ENCODE results near the gene SLC9C2. TPM values are rescaled to one million over a fixed set of nuclear protein-coding genes. Genes with fewer than 3 reads are reported as not detected.
"Not testable (repeated sequence)": the region's sequence is repeated elsewhere in the genome, so short reads cannot be mapped to it uniquely, and the experiment has no call there.

Gene SLC9C2
- total and polyA plus RNA-seq, 8 donors: 2.6 TPM; not detected in 7

- H3K9me3 ChIP-seq: peaks cover 0 to 12% (median 3%) of the 10 kb centered on the region in 4 donors
- no peak overlapping the region for H3K4me3 ChIP-seq
- DNase-seq: peak in 1 of 2 donors; percentile 9
- no peaks in the 10 kb centered on the region for H3K27me3 ChIP-seq
- H3K4me1 ChIP-seq: peaks cover 22 to 49% (median 39%) of the 10 kb centered on the region in 4 donors
- no peak for TF ChIP-seq POLR2AphosphoS5 (IDR thresholded peaks at IDR 0.05)
- TF ChIP-seq CTCF (IDR thresholded peaks at IDR 0.05): no peak
- TF ChIP-seq EP300 (IDR thresholded peaks at IDR 0.05): no peak
- no peak for TF ChIP-seq POLR2A (IDR thresholded peaks at IDR 0.05)
- H3K36me3 ChIP-seq: peaks cover 0 to 4% (median 0%) of the 10 kb centered on the region in 4 donors
- 27 to 42% (median 34%) methylated on average over 2 of the region's 2 CpGs for WGBS, 5 donors
- intact Hi-C loops (cut with DNase I; ENCODE audit: low total_unique reads): no loop called here
- peak overlapping the region; percentile 17 to 99 (median 97) for H3K27ac ChIP-seq
Measured at GRCh38 chr1:173473599-173474011, 129.3 kb downstream of the SLC9C2 start.

- peaks cover 15 to 33% (median 26%) of the 10 kb centered on the region in 4 donors for H3K4me1 ChIP-seq
- TF ChIP-seq POLR2AphosphoS5 (IDR thresholded peaks at IDR 0.05) (no peak), EP300 (IDR thresholded peaks at IDR 0.05) (no peak), POLR2A (IDR thresholded peaks at IDR 0.05) (no peak), CTCF (IDR thresholded peaks at IDR 0.05) (no peak)
- H3K9me3 ChIP-seq: peaks cover 0 to 12% (median 3%) of the 10 kb centered on the region in 4 donors
- peaks cover 0 to 11% (median 0%) of the 10 kb centered on the region in 4 donors for H3K36me3 ChIP-seq
- WGBS, 5 donors: 91 to 97% (median 94%) methylated on average over 4 of the region's 4 CpGs
- DNase-seq: no peak
- no peak overlapping the region for H3K27ac ChIP-seq
- intact Hi-C loops (cut with DNase I; ENCODE audit: low total_unique reads): no loop called here
- H3K27me3 ChIP-seq: no peaks in the 10 kb centered on the region
- H3K4me3 ChIP-seq: no peak overlapping the region
Measured at GRCh38 chr1:173470608-173471007, 132.3 kb downstream of the SLC9C2 start.

GRCh38 chr1:173469656-173470055 lies 133.2 kb downstream of the SLC9C2 start:
- Histone ChIP-seq H3K4me1 (peaks cover 9 to 23% (median 17%) of the 10 kb centered on the region in 4 donors), H3K4me3 (no peak overlapping the region), H3K27ac (no peak overlapping the region), H3K9me3 (peaks cover 0 to 12% (median 3%) of the 10 kb centered on the region in 4 donors), H3K27me3 (no peaks in the 10 kb centered on the region), H3K36me3 (peaks cover 0 to 11% (median 0%) of the 10 kb centered on the region in 4 donors)
- 83 to 92% (median 90%) methylated on average over 3 of the region's 3 CpGs for WGBS, 5 donors
- DNase-seq: no peak
- intact Hi-C loops (cut with DNase I; ENCODE audit: low total_unique reads): no loop called here
- TF ChIP-seq POLR2A (IDR thresholded peaks at IDR 0.05) (no peak), EP300 (IDR thresholded peaks at IDR 0.05) (no peak), POLR2AphosphoS5 (IDR thresholded peaks at IDR 0.05) (no peak), CTCF (IDR thresholded peaks at IDR 0.05) (no peak)

- Histone ChIP-seq H3K4me1 (peaks cover 0 to 2% (median under 1%) of the 10 kb centered on the region in 4 donors), H3K36me3 (peaks cover 0 to 11% (median under 1%) of the 10 kb centered on the region in 4 donors), H3K9me3 (peaks cover 0 to 18% (median 7%) of the 10 kb centered on the region in 4 donors), H3K27ac (no peak overlapping the region), H3K27me3 (no peaks in the 10 kb centered on the region), H3K4me3 (no peak overlapping the region)
- WGBS, 5 donors: 93 to 97% (median 94%) methylated on average over 4 of the region's 4 CpGs
- DNase-seq: no peak
- TF ChIP-seq POLR2AphosphoS5 (IDR thresholded peaks at IDR 0.05) (no peak), POLR2A (IDR thresholded peaks at IDR 0.05) (no peak), EP300 (IDR thresholded peaks at IDR 0.05) (no peak), CTCF (IDR thresholded peaks at IDR 0.05) (no peak)
- intact Hi-C loops (cut with DNase I; ENCODE audit: low total_unique reads): no loop called here
Measured at GRCh38 chr1:173467426-173467825, 135.4 kb downstream of the SLC9C2 start.

- H3K9me3 ChIP-seq; H3K27me3 ChIP-seq; DNase-seq; H3K27ac ChIP-seq; H3K4me3 ChIP-seq; intact Hi-C loops (cut with DNase I; ENCODE audit: low total_unique reads); H3K4me1 ChIP-seq: not testable (repeated sequence)
- peaks cover 15 to 36% (median 28%) of the 10 kb centered on the region in 4 donors for H3K36me3 ChIP-seq
- WGBS, 5 donors: 74 to 88% (median 83%) methylated on average over 2 of the region's 2 CpGs
Measured at GRCh38 chr1:173464185-173464584, 138.7 kb downstream of the SLC9C2 start.

GRCh38 chr1:173462666-173463065 lies 140.2 kb downstream of the SLC9C2 start:
- intact Hi-C loops (cut with DNase I; ENCODE audit: low total_unique reads); H3K27ac ChIP-seq; H3K27me3 ChIP-seq; H3K4me1 ChIP-seq; H3K9me3 ChIP-seq; H3K4me3 ChIP-seq; DNase-seq: not testable (repeated sequence)
- peaks cover 15 to 36% (median 28%) of the 10 kb centered on the region in 4 donors for H3K36me3 ChIP-seq
- 88 to 99% (median 96%) methylated on average over 2 of the region's 2 CpGs for WGBS, 5 donors
